ENCODE results near the gene TSHZ1.
"Not testable (repeated sequence)": the region's sequence is repeated elsewhere in the genome, so short reads cannot be mapped to it uniquely, and the experiment has no call there.

Gene TSHZ1

DNA sequence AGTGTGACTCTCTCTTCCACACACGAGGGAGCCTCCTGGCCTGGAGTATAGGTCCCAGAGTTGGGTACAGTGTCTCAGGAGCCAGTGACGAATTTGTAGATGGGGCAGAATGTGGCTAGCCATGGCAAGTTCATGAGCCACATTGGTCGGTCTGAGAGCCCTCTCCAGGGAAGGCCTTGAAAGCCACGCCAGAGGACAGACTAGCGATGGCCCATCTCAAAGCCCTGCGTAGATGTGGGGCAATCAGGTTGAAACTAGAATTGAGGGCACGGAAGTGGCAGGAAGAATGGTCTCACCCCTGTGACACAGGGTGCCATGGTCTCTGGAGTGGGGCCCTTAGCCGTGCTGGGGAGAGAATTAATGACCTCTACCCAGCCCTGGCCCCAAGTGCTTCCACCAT is 106.2 kb downstream of the TSHZ1 start:
- no peak for DNase-seq

DNA sequence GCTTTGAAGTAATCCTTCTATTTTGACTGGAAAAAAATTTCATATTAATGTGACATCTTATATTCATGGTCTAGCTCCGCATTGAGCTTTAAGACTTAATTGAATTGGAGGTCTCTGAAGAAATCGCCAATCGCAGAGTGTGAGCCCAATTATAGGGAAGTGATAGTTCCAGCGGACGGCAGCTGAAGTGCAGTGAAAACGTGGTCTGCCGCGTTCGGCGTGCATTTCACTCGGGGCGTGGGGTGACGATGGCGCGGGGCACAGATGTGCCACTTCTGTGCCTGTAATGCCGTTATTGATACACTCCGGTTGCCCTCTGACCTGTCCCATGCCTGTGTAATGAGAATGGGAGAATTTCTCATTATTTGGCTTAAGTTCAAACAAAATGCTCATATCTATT is 106.7 kb downstream of the TSHZ1 start:
- DNase-seq: no peak

DNA sequence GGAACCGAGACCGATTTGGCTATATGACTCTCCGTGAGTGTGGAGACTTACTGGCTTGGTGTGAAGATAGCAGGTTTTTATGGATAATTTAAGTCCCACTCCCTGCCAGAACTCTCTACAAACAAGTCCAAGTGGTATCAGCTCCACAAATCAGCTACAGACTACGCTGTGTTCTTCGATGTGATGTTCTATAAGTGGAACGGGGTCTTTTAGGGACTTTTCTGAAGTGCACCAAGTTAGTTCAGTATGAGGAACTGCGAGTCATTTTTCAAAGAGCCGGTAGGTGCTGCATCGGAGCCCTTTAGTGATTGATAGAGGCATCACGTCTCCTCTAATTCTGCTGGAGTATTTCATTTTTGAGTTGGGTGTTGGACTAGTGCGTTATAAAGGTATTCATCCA is 107.1 kb downstream of the TSHZ1 start:
- DNase-seq: no peak

DNA sequence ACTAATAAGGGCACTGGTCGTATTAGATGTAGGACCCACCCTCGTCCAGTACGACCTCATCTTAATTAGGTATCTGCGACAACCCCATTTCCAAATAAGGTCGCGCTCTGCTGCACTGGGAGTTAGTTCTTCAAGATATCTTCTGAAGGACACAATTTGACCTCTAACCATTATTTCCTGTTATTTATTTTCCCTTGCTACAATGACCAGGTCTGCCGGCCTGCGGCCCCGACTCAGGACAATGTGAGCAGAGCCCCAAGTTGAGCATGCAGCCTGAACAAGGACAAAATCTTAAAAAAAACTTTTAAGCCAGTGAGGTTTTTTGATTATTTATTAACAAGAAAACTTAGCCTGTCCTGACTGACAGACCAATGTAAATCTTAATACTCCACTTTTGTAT is 109.3 kb downstream of the TSHZ1 start:
- no peak for DNase-seq

DNA sequence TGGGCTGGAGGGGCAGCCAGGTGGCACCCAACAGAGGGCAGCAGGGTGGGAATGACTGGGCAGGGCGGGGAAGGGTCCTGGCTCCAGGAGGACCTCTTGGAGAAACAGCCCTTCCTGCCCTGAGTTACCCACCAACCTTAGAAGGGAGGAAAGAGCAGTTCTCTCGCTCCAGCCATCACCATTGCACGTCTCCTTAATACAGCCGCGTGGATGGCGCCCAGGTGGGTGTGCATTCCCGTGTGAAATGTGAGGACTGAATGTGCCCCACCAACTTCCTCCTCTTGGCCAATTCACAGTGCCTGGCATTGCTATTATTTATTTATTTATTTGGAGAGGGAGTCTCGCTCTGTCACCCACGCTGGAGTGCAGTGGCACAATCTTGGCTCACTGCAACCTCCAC is 109.9 kb downstream of the TSHZ1 start:
- DNase-seq: no peak

DNA sequence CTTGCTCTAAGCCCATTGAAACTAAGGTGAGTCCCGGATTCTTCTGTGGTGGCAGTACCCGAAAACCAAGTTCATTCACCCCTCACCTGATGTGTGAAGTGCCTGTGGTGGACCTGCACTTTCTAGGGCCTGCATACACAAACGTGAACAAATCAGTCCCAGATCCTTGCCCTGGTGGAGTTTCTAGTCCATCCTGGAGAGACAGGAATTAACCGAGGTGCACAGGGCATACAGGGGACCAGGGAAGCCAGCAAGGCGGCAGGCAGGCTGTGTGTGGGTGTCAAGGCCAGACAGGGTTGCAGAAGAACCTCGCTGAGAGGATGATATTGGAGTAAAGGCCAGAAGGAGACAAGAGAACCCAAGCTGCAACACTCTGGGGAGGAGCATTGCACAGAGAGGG is 110.8 kb downstream of the TSHZ1 start:
- DNase-seq: no peak

DNA sequence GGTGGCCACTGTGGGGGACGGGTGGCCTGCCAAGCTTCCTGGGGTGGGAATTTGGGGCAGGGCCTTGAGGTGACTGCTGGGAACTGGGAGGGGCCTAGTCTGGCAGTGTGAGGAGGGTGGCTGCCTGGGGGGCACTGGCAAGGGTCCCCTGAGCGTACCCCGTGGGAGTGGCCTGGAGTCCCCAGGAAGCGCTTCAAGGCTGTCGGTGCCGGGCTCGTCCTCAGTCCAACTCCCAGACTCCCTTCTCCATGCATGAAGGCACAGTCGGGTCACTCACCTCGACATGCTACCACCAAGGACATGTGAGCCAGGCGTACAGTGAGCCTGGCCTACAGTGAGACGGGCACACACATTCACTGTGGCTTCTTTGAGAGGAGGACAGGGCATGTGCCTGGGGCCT is 111.6 kb downstream of the TSHZ1 start:
- no peak for DNase-seq

DNA sequence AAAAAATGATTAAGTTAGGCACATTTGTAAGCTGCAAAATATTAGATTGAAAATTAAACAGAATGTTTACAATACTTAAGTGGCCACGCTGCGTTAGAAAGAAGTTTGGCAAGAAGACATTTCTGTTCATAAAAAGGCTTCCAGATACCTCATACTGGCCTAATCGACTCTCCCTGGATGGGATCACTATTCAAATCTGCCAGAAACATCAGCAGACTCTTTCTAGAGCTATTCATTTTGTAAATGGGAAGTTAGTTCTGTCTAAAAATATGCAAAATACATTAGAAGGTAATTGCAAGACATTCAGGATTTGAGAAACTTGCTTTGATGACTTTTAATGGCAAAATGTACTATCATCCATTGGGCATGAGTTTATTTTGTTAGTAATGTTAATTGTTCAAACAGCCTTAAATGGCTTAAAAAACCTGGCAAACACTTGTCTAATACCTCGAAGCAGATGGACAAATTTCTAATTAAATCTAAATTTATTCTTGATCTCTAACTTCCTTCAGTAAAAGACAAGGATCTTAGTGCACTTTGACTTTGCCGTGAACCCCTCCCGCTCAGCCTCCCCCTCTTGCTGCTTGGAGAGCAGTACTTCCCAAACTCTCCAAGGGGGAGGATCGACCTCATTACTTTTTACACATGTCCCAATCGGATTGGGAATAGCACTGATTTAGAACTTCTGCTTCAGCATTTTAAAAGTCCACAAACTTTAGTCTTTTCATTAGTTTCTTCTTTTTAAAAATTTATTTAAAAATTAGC is 113.4 kb downstream of the TSHZ1 start:
- DNase-seq: no peak

DNA sequence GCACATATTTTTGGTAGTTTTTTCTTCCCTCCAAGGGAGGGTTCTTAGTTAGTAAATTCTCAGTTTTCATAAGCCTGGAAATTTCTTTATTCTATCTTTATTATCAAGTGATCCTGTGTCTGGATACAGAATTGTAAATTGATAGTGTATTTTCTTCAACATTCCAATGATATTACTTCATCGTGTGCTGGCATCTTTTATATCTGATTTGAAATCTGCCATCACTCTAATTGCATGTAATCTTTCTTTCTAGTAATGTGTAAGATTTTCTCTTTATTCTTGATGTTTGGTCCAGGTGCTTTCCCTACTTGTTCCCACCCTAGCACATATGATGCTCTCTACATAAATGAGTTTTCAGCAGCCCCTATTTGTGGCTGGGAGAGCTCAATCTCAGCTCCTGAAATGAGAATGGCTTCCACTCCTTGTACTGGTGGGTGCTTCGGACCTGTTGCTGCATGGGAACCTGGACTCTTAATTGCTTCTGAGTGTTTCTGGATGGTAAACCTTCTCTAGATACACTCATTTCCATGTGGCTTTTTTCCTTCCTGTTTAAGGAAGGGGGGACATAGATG is 114.2 kb downstream of the TSHZ1 start:
- no peak for DNase-seq

DNA sequence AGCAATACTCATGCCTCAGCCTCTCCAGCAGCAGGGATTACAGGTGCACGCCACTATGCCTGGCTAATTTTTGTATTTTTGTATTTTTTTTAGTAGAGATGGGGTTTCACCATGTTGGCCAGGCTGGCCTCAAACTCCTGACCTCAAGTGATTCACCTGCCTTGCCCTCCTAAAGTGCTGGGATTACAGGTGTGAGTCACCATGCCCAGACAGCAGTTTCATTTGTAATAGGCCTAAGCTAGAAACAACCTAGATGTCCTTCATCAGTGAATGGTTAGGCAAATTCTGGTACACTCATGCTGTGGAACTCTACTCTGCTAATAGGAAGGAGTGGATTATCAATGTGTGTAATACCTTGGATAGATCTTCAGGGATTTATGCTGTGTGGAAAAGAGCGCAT is 119.2 kb downstream of the TSHZ1 start:
- not testable (repeated sequence) for DNase-seq

DNA sequence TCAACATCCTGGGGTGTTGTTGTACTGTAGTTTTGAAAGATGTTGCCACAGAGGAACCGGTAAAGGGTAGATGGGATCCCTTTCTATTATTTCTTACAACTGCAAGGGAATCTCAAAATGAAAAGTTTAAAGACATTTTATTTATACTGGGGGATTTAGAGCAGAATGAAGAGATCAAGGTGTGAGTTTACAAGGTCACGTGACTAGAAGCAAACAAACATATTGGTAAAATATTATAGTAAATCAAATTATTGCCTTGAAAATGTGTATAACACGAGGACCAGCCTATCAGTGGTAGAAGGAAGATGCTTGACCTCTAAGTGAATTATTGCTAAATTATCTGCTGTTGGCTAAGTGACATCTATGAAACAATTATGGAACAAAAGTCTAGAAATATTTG is 119.7 kb downstream of the TSHZ1 start:
- no peak for DNase-seq

DNA sequence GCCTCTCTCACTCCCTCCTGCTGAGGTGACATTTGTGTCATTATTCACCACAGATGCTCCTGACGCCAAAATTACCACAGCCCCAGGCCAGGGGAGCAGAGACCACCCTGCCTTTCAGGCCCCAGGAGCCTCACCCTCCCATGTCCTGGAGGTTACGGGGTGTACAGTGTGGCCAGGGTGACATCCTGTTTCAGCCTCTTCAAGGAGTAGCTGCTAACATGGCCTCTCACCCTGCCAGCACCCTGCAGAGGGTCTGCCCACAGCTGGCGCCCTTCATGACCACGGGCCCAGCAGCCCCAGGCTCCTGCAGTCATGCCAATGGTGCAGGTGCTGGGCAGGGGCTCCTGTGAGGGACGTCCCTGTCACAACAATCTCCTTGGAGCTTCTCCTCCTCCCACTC is 124.3 kb downstream of the TSHZ1 start:
- DNase-seq: no peak

DNA sequence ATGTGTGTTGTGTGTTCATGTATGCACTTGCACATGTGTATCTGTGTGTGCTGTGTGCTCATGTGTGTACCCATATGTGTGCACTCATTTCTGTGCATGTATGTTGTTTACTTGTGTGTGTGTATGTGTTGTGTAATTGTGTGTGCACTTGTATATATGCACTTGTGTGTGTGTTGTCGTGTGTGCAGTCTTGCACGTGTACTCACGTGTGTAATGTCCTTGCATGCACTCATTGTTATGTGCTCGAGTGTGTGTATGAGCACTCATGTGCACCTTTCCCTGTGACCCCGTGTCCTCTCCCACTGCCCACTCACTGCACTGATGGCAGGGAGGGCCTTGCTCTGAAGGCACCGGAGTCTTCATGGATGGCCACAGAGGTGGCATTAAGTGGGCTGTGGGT is 124.9 kb downstream of the TSHZ1 start:
- no peak for DNase-seq

DNA sequence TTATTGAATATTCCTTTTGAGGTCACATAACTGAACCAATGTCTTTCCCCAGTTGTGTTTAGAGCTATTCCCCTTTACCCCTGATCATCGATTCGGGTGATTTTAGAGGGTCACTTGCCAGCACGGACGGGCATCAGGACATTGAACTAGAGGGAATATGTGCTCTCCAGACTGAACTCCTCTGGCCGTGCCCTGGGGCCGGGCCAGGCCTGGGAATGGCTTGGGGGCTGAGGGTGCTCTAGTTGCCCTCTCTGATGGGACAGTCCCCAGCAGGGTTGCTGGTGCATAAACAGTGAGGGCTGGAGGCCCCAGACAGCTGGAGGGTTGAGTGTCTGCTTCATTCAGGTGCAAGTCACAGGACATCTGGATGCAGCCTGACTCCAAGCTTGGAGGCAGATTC is 126.2 kb downstream of the TSHZ1 start:
- DNase-seq: no peak

DNA sequence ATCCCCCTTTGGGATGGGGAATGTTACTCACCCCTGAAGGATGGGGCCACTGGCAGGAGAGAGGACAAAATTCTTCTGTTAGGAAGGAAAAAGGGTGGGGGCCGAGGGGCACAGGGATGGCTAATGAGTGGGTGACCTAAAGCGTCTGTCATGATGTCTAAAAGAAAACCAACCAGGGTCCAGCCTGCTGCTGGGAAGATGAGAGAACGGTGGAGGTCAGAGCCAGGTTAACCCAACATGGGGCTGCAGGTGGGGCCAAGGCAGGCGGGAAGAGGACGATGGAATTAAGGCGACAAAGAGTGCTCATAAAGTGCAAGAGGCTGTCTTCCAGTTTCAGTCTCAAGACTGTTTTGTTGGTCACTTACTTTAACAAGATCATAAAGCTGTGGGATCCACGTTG is 126.8 kb downstream of the TSHZ1 start:
- no peak for DNase-seq

DNA sequence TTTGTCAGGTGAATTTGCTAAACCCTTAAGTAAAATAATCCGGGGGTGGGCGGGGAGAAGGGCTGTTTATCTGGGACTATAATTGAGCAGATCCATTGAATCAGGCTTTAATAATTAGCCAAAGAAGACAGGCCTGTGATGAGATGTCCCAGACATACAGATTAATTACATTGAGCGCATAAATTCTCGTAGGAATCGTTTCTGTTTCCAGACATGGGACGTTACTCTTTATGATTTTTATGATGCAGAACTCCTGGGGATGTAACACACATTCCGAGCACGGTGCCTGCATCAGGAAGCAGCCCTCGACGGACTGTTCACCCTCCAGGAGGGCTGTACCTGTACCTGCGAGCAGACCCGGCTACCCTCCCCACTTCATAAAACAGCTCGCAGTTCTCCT is 128.0 kb downstream of the TSHZ1 start:
- no peak for DNase-seq
